GM10266 (cell line): ENCODE measurements around the gene KIAA0586.

ENCODE experiments used
- DNase-seq: peaks from one replicate; pipeline ENCODE4 v3.0.0; 2012; ENCODE audit errors: extremely low spot score
- TF ChIP-seq, protein P1 (sequence below): IDR thresholded peaks from 2 replicates; pipeline ENCODE4 v1.5.1; 2012; ENCODE audit warnings: mild to moderate bottlenecking, low read depth; ENCODE audit not compliant: control insufficient read depth, insufficient read depth; ENCODE audit errors: missing control alignments

KIAA0586 gene

DNA sequence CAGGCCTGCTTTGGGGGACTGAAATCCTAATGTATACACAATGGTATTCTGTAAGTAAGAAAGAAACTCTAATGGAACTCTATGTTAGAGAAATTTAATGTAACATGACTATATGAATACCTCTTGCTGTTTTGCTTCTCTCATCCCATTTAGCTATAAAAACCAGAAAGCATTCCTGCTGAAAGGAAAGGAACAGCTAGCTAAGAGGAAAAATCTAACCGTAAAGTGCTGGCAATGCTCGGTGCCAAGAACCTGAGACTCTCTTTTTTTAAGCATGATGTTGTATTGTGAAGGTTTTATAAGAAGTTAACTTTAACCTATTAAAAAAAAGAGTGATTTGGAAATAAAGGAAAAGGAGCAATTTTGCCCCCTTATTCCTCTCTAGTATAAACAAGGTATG, 134.6 kb downstream of the KIAA0586 start:
- no peak for DNase-seq
- TF ChIP-seq, protein P1, sequence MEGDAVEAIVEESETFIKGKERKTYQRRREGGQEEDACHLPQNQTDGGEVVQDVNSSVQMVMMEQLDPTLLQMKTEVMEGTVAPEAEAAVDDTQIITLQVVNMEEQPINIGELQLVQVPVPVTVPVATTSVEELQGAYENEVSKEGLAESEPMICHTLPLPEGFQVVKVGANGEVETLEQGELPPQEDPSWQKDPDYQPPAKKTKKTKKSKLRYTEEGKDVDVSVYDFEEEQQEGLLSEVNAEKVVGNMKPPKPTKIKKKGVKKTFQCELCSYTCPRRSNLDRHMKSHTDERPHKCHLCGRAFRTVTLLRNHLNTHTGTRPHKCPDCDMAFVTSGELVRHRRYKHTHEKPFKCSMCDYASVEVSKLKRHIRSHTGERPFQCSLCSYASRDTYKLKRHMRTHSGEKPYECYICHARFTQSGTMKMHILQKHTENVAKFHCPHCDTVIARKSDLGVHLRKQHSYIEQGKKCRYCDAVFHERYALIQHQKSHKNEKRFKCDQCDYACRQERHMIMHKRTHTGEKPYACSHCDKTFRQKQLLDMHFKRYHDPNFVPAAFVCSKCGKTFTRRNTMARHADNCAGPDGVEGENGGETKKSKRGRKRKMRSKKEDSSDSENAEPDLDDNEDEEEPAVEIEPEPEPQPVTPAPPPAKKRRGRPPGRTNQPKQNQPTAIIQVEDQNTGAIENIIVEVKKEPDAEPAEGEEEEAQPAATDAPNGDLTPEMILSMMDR, result no peak

GRCh38 chr14:58563978-58564377, 136.5 kb downstream of the KIAA0586 start:
- TF ChIP-seq, protein P1, result no peak
- DNase-seq, result no peak

GRCh38 chr14:58565832-58566231, 138.3 kb downstream of the KIAA0586 start:
- TF ChIP-seq, protein P1, result no peak
- DNase-seq, result no peak

DNA sequence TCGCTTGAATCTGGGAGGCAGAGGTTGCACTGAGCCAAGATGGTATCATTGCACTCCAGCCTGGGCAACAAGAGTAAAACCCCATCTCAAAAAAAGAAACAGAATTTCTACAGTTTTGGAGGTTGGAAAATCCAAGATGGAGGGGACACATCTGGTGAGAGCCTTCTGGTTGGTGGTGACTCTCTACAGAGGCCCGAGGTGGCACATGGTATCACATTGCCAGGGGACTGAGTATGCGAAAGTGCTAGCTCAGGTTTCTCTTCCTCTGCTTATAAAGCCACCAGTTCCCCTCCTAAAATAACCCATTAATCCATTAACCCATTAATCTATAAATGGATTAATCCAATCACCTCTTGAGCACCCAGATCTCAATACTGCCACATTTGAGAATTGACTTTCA, 139.5 kb downstream of the KIAA0586 start:
- TF ChIP-seq, protein P1, result no peak
- no peak for DNase-seq

DNA sequence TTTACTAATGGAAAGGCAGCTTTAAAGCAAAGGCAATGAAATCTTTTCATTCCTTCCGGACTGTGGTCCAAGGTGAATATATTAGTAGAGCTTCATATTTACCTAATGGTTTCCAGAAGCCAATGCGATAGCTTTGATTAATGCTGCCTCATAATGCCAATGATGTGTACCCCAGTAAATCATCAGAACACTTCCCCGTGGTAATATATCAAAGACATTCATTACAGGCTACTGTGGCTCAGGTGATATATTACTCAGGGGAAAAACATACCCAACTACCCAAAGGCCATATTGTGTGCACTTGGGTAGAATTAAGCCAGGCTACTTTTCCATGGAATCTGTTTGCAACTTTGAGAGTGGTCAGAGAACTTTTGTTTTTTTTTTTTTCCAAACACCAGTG, 140.8 kb downstream of the KIAA0586 start:
- TF ChIP-seq, protein P1, result no peak
- no peak for DNase-seq

- TF ChIP-seq, protein P1, result no peak
- no peak for DNase-seq
Observed at GRCh38 chr14:58571256-58571655, 143.7 kb downstream of the KIAA0586 start.

GRCh38 chr14:58571769-58572472, 144.4 kb downstream of the KIAA0586 start:
- no peak for DNase-seq
- TF ChIP-seq, protein P1, result no peak
